Sciatic nerve (tissue), 2 donors: Measurements from ENCODE around the gene OPRM1. TPM values are rescaled to one million over a fixed set of nuclear protein-coding genes. Genes with fewer than 3 reads are reported as not detected.

Experiments used
- ATAC-seq: fragments of 200-7000 bp; cut with Tn5 transposase; one replicate; pipeline ENCODE4 v1.9.1; 2020; ENCODE audit warnings: mild to moderate bottlenecking, moderate library complexity
- DNase-seq: peaks from one replicate; pipeline ENCODE4 v3.0.0-alpha.2; 2020; ENCODE audit warnings: low spot score
- intact Hi-C: fragments of 100-400 bp; cut with DNase I; formaldehyde crosslinking; loops from one replicate; pipeline ENCODE4 v1.14.2; 2022
- total RNA-seq: library from RNA; stranded (reverse); fragmentation: NEBNext Ultra II Directional; extraction: Animal tissue kit (Norgen Biotek cat#: 25700); gene quantifications from one replicate; pipeline ENCODE4 v1.2.1, GENCODE V29; 2021
- donor health status: DM: no; HTN: no; CAD: no.
- donor health status: DM: no; HTN: no; CAD: no.

Gene OPRM1
- total RNA-seq, 1 donor from 2014 or later = not detected

DNA sequence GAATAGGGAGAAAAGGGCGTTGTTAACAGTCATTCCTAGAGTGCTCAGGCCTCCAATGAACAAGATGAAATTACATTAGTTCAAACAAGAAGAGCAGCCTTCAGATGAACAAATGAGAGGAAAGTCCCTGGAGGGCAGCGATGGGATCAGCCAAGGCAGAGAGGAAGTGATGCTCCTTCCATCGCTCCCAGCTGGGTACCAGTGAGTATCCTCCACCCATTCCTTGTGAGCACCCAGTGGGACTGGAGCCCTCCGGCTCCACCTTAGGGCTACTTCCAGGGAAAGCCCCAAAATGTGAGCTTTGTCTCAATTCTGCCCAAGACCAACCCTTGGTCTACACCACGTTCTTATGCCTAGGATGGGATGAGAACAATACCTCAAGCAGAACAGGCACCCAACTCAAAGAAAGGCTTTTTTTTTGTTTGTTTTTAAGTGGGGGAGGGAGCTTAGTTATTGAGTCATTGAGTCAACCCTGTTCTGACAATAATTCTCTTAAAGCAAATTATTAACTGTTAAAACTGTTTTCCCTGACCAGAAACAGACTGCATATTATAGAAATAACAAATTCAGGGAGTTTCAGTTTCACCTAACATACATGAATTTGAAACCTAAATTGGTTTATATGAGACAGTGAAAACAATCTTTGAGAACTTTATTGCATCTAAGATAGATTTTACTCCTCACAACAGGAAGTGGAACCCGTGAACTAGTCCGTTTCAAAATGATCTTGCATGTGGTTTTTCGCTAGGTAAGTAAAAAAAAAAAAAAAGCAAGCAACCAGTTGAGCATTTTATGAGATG, 210.7 kb downstream of the OPRM1 start:
- intact Hi-C loops = no loop called here
- no peak for ATAC-seq

DNA sequence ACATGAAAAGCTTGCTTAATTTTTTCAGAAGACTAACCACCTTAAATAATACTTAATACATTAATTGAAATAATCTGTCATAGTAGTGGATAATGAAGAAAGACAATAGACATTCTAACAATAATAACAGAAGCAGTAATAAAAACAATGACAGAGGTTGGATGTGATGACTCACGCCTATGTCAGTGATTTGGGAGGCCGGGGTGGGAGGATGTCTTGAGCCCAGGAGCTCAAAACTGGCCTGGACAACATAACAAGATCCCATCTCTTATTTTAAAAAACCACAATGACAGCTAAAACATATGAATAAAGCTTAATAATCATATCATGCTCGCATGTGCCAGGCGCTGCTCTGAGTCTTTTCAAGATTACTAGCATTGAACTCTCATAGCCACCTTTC, 212.1 kb downstream of the OPRM1 start:
- no peak for ATAC-seq
- DNase-seq = no peak
- intact Hi-C loops = no loop called here

More for the DNA sequence above, 210.7 kb downstream of the OPRM1 start:
- no peak for DNase-seq

DNA sequence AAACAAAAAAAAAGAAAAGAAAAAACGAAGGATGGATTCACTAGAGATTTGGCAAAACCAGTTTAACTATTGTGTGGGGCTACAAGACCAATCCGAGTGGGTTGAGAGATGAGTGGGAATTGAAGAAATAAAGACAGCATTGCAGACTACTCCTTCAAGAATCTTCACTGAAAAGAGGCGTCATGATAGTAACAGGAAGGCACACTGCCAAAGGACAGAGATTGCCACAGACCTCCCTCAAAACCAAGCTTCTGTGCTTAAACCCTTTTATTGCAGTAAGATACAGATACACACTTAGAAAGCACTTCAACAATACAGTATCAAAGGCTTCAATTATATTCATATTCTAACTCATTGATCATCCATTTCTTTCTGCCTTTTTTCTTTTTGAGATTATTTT, 213.6 kb downstream of the OPRM1 start:
- DNase-seq (no peak), ATAC-seq (no peak)
- intact Hi-C loops = no loop called here

DNA sequence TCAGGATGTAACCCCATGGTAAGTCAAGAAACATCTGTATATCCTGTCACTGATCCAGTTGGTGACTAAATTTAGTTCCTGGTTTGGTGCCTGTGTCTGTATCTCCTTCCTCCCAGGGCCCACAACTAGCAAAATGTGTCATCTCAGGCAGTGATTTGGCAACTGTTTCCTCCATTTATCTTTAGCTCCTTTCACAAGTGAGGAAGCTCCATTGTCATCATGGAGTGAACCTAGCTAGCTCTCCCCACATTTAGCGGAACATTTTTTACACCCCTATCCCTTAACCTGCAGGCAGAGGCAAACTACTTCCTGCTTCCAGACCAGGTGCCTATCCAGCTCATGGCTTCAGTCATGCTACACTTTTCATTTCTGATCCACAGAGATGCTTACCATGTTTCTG, 218.0 kb downstream of the OPRM1 start:
- no peak for DNase-seq
- intact Hi-C loops = no loop called here
- peak; percentile 70 for ATAC-seq

DNA sequence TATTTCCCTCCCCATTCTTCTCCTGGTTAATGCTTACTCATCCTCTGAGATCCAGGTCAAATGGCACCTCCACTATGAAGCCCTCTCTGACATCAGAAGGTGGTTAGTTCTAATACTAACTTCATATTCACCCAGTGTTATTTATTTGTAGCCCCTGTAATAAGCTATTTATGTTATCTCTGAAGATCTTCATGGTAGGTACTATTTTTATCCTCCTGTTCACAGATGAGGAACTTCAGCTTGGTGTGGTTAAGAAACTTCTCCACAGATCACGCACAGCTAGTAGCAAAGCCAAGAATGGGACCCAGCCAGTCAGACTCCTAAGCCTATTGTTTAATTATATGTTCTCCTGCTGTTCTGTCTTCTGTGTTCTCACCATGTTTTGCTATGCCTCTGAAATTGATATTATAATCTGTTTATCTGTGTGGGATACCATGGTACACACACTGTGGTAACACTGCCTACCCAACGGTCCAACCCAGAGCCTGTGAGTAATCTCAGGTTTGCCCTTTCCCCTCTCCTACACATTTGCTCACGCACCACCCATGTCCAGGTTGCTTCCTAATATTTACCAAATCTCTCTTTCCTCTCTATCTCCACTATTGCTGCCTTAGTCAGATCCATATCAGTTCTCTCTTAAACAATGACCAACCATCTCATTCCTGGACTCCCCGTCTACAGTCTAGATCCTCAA, 219.2 kb downstream of the OPRM1 start:
- DNase-seq (no peak), ATAC-seq (peak; percentile 53)
- intact Hi-C loops = no loop called here

DNA sequence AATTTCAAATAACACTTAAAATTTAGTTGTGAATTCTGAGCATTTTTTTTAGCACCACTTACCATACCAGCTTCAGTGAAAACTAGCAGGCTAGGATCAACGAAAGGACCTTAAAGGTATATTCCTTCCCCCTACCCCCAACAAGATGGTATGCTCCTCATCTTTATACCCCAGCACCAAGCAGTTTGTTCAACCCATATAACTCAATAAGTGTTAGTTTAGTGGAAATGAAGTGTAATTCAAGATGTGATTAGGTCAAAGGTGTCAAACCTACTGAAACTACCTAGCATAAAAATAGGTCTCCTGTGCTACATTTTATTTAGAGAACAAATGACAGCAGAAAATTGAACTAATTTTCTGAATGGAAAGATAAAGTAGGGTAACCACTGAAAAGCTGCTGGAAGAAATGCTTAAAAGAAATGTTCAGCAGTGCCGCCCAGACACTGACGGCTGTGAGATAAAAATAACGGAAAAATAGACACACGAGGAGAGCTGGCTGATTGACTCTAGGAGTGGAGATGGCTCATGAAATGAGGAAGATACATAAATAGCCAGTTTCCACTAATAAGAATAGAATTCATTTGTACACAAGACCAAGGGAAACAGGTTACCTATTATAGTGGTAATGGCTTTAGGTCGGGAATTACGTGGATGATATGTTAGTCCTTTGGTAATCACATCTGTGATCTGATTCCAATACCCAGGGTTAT, 222.8 kb downstream of the OPRM1 start:
- ATAC-seq = peak; percentile 32
- intact Hi-C loops = no loop called here

DNA sequence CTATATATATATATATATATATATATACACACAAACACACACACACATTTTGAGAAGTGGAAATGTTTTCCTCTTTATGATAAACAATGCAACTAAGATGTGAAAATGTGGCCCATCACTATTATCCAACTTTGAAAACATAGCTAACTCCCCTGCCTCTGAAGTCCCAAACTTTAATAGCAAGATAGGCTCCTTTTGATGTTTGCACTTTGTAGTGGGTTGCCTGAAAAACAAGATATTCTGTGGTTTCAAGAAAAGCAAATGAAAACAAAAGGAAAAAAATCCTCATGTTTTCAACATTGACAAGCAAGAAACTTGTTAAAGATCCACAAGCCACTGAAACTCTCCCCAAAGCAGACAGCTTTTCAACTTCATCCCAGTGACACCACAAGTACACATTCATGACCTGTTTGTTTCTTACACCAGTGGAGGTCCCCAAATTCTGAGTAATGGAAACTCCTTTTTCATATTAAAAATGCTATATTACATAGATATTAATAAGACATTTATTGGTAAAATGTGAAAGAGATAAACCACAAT, 227.6 kb downstream of the OPRM1 start:
- ATAC-seq (no peak), DNase-seq (no peak)
- intact Hi-C loops = no loop called here

More for the DNA sequence above, 222.8 kb downstream of the OPRM1 start:
- DNase-seq = no peak

DNA sequence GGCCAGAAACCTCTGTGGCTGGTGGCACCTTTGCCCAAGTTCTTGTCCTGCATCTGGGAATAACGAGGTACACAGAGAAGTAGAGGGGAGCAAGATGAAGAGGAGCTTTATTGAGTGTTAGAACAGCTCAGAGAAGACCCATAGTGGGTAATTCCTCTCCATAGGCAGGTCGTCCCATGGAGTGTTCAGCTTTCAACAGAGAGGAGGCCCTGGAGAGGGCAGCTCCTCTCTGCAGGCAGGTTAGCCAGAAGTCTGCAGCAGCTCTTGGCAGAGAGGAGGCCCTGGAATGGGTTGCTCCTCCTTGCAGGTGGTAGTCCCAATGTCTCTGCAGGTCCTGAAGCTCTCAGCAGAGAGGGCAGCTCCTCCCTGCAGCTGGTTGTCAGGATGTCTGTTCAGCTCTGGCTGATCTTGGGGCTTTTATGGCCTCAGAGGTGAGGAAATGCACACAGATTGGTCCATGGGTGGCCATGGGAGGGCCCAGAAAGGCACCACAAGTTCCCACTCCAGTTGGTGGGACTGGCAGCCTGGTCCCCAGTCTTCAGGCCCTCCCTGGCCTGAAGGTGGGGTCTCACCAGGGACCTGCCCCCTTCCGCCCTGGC, 228.6 kb downstream of the OPRM1 start:
- no peak for ATAC-seq
- DNase-seq = no peak
- intact Hi-C loops = no loop called here

DNA sequence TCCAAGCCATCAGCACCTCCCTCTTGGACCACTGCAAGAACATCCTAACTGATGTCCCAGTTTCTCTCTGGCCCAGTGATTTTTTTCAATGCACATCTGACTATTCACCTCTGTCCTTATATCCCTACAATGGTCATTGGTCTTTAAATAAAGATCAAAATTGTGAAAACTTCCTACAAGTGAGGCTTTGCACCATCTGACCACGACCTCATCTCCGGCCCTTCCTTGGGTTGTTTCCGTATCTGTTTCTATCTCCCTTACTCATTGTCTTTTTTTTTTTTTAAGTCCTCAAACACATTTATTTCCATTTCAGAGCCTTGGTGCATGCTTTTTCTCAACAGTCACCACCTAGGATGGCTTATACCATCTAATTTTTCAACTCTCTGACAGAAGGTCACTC, 229.4 kb downstream of the OPRM1 start:
- intact Hi-C loops = no loop called here
- ATAC-seq = no peak

DNA sequence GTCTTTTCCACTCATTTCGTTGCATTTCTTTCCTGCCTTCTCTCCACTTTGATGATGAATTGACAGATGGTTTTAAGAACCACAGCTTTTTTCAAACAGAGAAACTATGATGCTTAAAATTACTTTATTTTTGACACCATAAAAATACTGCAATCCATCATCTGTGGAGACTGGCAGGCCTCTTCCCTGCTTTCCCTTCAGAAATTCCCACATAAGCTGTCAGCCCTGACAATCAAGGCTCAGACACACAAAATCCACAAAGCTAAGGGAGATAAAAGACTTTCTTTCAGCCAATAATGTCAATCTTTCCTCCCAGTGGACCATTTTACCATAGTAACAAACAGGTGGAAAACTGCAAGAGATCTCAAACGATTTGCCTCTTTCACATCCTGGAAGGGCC, 235.1 kb downstream of the OPRM1 start:
- DNase-seq = no peak
- no peak for ATAC-seq
- intact Hi-C loops = loop anchor here (10.0 kb wide), 1 partner anchor 119 kb away; no protein-coding TSS in a partner anchor

More for the DNA sequence above, 229.4 kb downstream of the OPRM1 start:
- no peak for DNase-seq

DNA sequence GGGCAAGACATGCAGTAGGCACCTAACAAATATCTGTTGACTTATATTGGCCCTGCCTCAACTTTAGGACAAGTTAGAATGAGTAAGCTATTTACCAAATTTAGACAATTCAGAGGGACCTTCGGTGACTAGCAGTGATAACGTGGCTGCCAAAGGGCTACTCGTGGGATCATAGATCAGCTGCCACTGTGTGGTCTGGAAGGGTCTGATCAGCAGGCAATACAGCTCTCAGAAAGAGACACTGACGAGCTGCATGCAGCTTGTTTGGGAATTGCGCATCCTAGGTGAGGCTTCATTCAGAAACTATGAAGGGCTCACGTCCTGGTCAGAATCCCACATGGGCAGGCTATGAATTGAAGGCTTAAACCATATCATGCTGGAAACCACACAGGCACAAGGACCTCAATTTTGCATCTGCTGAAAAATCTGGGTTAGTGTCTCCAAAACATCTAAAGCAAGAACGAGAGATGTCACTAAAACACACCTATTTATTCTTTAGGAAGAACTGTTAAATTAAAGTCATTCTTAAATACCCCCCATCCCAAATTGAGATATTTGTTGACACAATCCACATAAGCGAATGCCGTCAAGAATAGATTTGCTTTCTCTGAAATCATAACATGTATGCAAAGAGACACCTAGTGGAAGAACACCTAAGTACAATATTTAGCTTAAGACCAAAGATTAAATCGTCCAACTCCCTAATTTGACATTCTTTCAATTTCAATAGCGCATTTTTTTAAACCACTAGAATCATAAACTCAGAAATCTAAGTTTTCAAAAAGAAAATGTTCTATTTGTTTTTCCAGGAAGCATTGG, 238.0 kb downstream of the OPRM1 start:
- ATAC-seq (peak; percentile 68), DNase-seq (no peak)
- intact Hi-C loops = loop anchor here (10.0 kb wide), 1 partner anchor 122 kb away; no protein-coding TSS in a partner anchor

DNA sequence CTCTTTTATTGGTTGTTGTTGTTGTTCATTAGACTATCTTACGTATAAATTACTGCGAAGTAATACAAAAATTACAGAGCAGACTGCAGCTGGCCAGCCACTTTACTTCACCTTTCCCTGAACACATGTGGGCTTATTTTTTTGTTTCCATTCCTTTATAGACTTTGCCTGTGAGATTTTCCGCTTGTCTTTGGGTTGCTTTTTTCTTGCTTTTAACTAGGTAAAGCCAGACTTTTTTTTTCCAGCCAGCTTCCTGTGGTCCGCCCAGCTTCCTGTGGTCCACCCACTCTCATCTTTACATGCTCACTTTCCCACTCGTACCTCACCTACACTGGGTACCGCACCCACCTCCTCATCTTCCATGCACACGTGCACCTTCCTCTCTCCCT, 238.6 kb downstream of the OPRM1 start:
- intact Hi-C loops = loop anchor here (10.0 kb wide), 1 partner anchor 123 kb away; no protein-coding TSS in a partner anchor
- peak; percentile 34 for ATAC-seq

DNA sequence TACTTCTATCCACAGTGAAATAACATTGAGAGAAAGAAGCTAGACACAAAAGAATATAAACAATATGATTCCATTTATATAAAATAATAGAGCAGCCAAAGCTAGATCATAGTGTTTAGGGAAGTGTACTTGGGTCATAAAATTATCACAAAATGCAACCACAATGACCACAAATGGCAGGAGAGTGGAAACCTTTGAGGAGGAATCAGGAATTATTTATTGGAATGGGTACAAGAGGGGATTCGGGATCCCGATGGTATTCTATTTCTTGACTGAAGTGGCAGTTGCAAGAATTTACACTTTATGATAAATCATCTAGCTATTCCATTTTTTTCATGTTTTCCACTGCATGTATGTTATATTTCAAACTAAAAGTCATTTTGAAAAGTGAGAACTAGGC, 241.5 kb downstream of the OPRM1 start:
- DNase-seq = no peak
- no peak for ATAC-seq
- intact Hi-C loops = no loop called here

More for the DNA sequence above, 238.6 kb downstream of the OPRM1 start:
- no peak for DNase-seq

DNA sequence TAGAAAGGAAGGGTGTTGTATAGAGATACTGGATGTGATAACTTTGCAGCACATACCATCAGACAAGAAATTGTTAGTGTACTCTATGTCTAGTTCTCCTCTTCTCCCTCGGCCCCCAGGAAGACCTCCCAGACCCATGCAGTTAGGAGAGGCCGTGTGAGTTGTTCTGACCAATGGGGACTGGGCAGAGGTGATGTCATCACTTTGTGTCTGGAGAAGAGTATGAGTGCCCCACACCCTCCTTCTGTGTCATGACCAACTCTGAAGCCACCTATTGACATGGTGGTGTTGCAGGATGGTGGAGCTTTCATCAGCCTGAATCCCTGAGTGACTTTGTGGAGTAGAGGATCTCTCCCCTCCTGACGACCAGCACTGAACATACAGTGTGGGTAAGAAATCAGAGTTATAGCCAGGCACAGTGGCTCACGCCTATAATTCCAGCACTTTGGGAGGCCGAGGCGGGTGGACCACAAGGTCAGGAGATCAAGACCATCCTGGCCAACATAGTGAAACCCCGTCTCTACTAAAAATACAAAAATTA, 245.3 kb downstream of the OPRM1 start:
- DNase-seq = no peak
- no peak for ATAC-seq
- intact Hi-C loops = no loop called here

DNA sequence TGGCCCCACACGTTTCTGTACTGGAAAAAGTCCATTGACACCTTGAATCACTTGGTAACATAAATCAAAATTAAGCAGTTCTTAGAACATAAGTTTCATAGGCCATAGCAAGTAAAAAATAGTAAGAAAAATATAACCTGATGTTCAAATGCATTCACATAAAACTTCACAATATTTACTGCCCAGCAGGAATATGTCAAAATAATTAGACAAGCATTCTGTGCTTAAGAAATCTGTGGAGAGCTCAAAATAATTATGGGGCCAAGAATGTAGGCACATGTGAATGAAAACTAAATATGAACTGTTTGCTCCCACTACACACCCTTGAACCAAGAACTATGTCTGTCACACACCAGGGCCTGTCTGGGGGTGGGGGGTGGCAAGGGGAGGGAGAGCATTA, 246.8 kb downstream of the OPRM1 start:
- intact Hi-C loops = no loop called here
- DNase-seq (no peak), ATAC-seq (no peak)

DNA sequence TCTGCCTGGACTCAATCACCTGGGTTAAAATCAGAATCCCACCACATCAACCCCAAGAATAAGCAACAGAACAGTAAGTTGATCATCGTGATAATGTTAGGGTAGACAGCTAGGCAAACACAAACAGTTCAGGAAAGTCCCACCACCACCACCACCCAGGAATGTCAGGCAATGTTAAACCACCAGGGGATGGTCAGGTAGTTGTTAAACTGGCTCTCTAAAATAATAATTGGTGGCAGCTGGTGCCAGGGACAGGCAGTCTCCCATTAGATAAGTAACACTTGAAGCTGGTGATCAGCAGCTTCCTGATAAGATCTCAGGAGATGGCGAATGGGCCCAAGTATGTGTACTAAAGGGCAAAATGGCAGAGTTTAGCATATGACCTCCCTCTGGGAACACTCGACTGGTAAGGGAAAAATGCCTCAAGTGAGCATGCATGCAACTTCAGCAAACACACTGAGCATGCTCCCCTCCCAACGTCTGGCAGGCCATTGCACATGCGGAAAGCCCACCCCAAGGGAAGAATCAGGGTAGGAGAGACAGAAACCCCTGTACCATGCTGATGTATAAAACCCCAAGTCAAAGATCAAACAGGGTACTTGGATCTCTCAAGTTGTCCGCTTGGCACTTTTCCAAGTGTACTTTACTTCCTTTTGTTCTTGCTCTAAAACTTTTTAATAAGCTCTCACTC, 250.9 kb downstream of the OPRM1 start:
- ATAC-seq = no peak
- intact Hi-C loops = no loop called here
- no peak for DNase-seq

DNA sequence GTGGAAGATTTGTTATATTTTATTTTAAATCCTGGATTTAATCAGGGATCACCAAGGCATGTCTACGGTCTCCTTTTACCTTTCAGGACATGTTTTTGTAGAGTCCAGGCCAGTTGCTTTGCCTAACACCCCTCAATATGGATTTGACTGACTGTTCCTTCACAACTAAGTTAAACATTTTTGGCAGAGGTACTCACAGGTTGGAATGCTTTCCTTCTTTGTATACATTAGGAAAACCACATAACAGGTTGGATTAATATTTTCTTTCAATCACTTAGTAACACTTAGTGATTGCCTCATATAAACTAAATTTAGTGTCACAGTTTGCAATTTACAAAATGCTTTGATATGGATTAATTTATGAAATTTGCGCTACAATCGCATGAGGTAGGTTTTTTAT, 253.0 kb downstream of the OPRM1 start:
- DNase-seq (no peak), ATAC-seq (no peak)
- intact Hi-C loops = no loop called here
